ENCODE data around the gene FUT8.

FUT8 gene

GRCh38 chr14:65403231-65403630 lies 9.3 kb upstream of the FUT8 start:
- no peak overlapping the region for H3K4me3 ChIP-seq (ENCODE audit: low read depth, low read length)
- no peak for DNase-seq (ENCODE audit: low read depth)
- TF ChIP-seq, protein P1, sequence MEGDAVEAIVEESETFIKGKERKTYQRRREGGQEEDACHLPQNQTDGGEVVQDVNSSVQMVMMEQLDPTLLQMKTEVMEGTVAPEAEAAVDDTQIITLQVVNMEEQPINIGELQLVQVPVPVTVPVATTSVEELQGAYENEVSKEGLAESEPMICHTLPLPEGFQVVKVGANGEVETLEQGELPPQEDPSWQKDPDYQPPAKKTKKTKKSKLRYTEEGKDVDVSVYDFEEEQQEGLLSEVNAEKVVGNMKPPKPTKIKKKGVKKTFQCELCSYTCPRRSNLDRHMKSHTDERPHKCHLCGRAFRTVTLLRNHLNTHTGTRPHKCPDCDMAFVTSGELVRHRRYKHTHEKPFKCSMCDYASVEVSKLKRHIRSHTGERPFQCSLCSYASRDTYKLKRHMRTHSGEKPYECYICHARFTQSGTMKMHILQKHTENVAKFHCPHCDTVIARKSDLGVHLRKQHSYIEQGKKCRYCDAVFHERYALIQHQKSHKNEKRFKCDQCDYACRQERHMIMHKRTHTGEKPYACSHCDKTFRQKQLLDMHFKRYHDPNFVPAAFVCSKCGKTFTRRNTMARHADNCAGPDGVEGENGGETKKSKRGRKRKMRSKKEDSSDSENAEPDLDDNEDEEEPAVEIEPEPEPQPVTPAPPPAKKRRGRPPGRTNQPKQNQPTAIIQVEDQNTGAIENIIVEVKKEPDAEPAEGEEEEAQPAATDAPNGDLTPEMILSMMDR (IDR thresholded peaks at IDR 0.05; ENCODE audit: low read depth, low read length, missing control alignments): no peak

DNA sequence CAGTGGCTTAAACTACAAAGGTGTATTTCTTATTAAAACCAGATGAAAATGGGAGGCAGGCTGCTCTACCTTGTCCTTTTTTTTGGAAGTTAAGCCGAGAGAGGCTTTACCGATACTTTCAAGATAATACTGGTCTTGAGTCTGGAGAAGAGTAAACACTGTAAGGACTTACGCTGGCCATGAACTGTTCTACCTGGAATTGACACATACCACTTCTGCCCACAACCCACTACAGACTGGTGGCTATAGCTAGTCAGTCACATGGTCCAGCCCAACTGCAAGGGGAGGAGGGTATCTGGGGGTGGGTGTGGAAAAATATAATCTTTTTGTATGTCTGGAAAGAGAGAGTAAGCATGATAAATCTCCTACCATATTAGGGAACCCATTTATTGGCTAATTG lies 4.4 kb upstream of the FUT8 start:
- H3K4me3 ChIP-seq (ENCODE audit: low read depth, low read length): no peak overlapping the region
- TF ChIP-seq, protein P1 (IDR thresholded peaks at IDR 0.05; ENCODE audit: low read depth, low read length, missing control alignments): no peak
- DNase-seq (ENCODE audit: low read depth): no peak

- no peak for DNase-seq (ENCODE audit: low read depth)
- TF ChIP-seq, protein P1 (IDR thresholded peaks at IDR 0.05; ENCODE audit: low read depth, low read length, missing control alignments): no peak
- H3K4me3 ChIP-seq (ENCODE audit: low read depth, low read length): peak overlapping the region; percentile 99; the same call in 1 of the 2 replicates
These were observed 1.9 kb upstream of the FUT8 start for GRCh38 chr14:65410640-65411039.

- peak overlapping the region; percentile 99 for H3K4me3 ChIP-seq (ENCODE audit: low read depth, low read length)
These were observed 886 bp upstream of the FUT8 start for GRCh38 chr14:65411656-65412031.

DNA sequence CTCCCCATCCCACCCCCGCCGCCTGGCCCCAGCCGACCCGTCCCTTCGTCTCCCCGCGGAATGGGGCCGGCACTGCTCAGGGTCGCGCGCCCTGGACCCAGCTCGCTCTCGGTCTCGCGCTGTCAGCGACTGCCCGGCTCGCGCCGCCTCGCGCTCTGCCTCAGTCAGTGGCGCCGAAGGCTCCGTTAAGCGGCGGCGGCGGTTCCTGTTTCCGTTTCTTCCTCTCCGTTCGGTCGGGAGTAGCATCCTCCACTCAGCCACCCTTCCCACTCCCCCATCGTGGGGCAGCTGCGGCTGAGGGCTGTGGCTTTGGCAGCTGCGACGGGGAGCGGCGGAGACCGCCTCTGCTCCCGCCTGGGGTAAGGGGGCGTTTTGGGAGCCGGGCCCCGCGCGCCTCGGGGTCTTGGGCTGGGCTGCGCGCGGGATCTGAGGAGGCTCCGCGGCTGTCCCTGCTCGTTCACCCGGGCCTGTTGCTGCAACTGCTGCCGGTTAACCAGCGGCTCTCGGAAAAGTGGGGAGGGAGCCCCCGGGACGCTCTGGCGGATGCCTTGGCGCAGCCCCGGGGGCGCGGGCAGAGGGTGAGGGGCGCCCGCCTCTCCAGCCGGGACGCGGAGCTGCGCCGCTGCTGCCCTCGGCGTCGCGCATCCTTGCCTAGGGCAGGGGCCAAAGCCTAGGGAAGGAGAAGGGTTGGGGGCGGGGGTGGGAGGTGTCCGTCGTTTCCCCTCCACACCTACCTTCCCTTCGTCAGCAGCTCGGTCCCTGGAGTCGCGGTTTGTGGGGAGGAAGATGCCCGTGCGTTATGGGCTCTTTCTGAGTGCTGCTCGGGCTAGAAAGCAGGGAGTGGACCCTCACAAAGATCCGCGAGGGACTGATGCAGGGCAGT lies 567 bp downstream of the FUT8 start:
- peak; percentile 30 for DNase-seq (ENCODE audit: low read depth)
- peak overlapping the region; percentile 99 for H3K4me3 ChIP-seq (ENCODE audit: low read depth, low read length)
- TF ChIP-seq, protein P1 (IDR thresholded peaks at IDR 0.05; ENCODE audit: low read depth, low read length, missing control alignments): no peak

More at GRCh38 chr14:65411656-65412031, 886 bp upstream of the FUT8 start:
- TF ChIP-seq, protein P1 (IDR thresholded peaks at IDR 0.05; ENCODE audit: low read depth, low read length, missing control alignments): no peak
- peak; percentile 54 for DNase-seq (ENCODE audit: low read depth)

DNA sequence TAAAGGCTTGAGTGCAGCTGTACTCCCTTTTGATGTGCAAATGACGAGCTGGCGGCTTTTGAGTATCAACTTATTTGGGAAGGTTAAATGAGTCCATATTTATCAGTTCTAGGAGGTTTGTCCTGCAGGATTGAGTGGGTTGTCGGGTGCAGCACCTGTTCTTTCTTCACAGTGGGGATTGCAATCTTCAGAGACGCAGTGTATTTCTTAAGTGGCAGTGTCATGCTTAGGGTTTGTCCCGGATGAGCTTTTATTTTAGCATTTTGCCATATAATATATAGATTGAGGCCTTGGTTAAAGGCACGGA lies 1.2 kb downstream of the FUT8 start:
- DNase-seq (ENCODE audit: low read depth): peak; percentile 16
- TF ChIP-seq, protein P1 (IDR thresholded peaks at IDR 0.05; ENCODE audit: low read depth, low read length, missing control alignments): no peak
- peak overlapping the region; percentile 99 for H3K4me3 ChIP-seq (ENCODE audit: low read depth, low read length)

All from GM12864 (cell line).